B cell (primary cell): ENCODE data around the gene PAM. TPM values are rescaled to one million over a fixed set of nuclear protein-coding genes. Genes with fewer than 3 reads are reported as not detected.
A peak's percentile ranks its signal among the peaks of the same experiment; 100 is the strongest.

Source experiments
- ATAC-seq: fragments of 200-7000 bp; cut with Tn5 transposase; one replicate; pipeline ENCODE4 v1.10.0; 2021; ENCODE audit warnings: low read depth, mild to moderate bottlenecking, moderate number of reproducible peaks, moderate library complexity
- CTCF ChIA-PET: fragments of 350-600 bp; sonication (Branson Sonifier 250); formaldehyde crosslinking; loops from one replicate; lab custom pipeline; 2021; ENCODE audit warnings: antibody characterized with exemption, inconsistent platforms; lab: Charles Lee
- POLR2A ChIA-PET: fragments of 350-600 bp; sonication (Branson Sonifier 250); formaldehyde crosslinking; loops from one replicate; lab custom pipeline; 2021; ENCODE audit warnings: antibody characterized with exemption; lab: Charles Lee
- DNase-seq: peaks from one replicate; pipeline ENCODE4 v3.0.0; 2013
- H2AFZ ChIP-seq: 2 replicates; pipeline ENCODE4 v1.6.1; 2012; ENCODE audit warnings: mild to moderate bottlenecking, low read depth, low read length; ENCODE audit not compliant: insufficient read depth, poor library complexity, severe bottlenecking
- H3K27ac ChIP-seq, 2 donors: 1 replicate in 1 of 2; 2 replicates in 1 of 2; pipeline ENCODE4 v1.5.1; 2012 to 2013; ENCODE audit warnings: low read length in 2 of 2, mild to moderate bottlenecking in 2 of 2, moderate library complexity in 1 of 2
- H3K27me3 ChIP-seq, 4 experiments: fragments of 200-600 bp in 1 of 4; sonication (generic) in 1 of 4; replicated peaks in 1 of 4; 1 replicate in 2 of 4; 2 replicates in 2 of 4; pipeline versions ENCODE4 v1.6.1 to v1.7.0; 2013 to 2016; ENCODE audit warnings: low read length in 3 of 4, mild to moderate bottlenecking in 2 of 4, mixed read lengths in 1 of 4, moderate library complexity in 1 of 4; ENCODE audit not compliant: insufficient read depth in 4 of 4, control insufficient read depth in 3 of 4; ENCODE audit errors: control extremely low read depth in 1 of 4
- H3K36me3 ChIP-seq, 2 experiments: replicated peaks in 1 of 2; 1 replicate in 1 of 2; 2 replicates in 1 of 2; pipeline versions ENCODE4 v1.6.1 to v1.7.1; 2013; ENCODE audit warnings: low read length in 1 of 2; ENCODE audit not compliant: insufficient read depth in 2 of 2, control insufficient read depth in 1 of 2; ENCODE audit errors: control extremely low read depth in 1 of 2, extremely low read depth in 1 of 2
- H3K4me1 ChIP-seq, 2 donors: fragments of 200-600 bp in 1 of 2; sonication (generic) in 1 of 2; 1 replicate in 1 of 2; 2 replicates in 1 of 2; pipeline versions ENCODE4 v1.5.1 to v1.6.1; 2013 to 2017; ENCODE audit warnings: low read length in 2 of 2; ENCODE audit not compliant: control insufficient read depth in 2 of 2, insufficient read depth in 2 of 2
- H3K4me2 ChIP-seq: replicated peaks from 2 replicates; pipeline ENCODE3; 2012; ENCODE audit warnings: mild to moderate bottlenecking, low read depth, low read length; ENCODE audit not compliant: poor library complexity, severe bottlenecking
- H3K4me3 ChIP-seq, 5 experiments: fragments of 200-600 bp in 1 of 5; sonication (generic) in 1 of 5; 1 replicate in 3 of 5; 2 replicates in 2 of 5; pipeline versions ENCODE4 v1.5.1 to v1.7.0; 2011 to 2016; ENCODE audit warnings: low read length in 4 of 5, mild to moderate bottlenecking in 4 of 5, low read depth in 2 of 5, control low read depth in 1 of 5, moderate library complexity in 1 of 5; ENCODE audit not compliant: insufficient read depth in 1 of 5; ENCODE audit errors: control extremely low read depth in 1 of 5, extremely low read depth in 1 of 5
- H3K79me2 ChIP-seq: fragments of 200-600 bp; sonication (generic); one replicate; pipeline ENCODE4 v1.6.0; 2016; ENCODE audit warnings: low read length; ENCODE audit not compliant: control insufficient read depth, insufficient read depth
- H3K9ac ChIP-seq: fragments of 200-600 bp; sonication (generic); 2 replicates; pipeline ENCODE4 v1.6.1; 2017; ENCODE audit warnings: mild to moderate bottlenecking, low read length, moderate library complexity
- H3K9me3 ChIP-seq, 3 donors: one replicate each; pipeline versions ENCODE4 v1.6.1 to v1.7.1; 2013; ENCODE audit warnings: low read length in 2 of 3; ENCODE audit not compliant: control insufficient read depth in 2 of 3, insufficient read depth in 1 of 3; ENCODE audit errors: control extremely low read depth in 1 of 3
- H4K20me1 ChIP-seq: 2 replicates; pipeline ENCODE4 v1.6.0; 2012; ENCODE audit warnings: mild to moderate bottlenecking, low read length; ENCODE audit not compliant: insufficient read depth, control insufficient read depth, poor library complexity, severe bottlenecking
- H3K27ac Mint-ChIP-seq: one replicate; pipeline ENCODE4 v1.8.0; 2021; ENCODE audit warnings: mixed read lengths
- H3K27me3 Mint-ChIP-seq: one replicate; pipeline ENCODE4 v1.8.0; 2021; ENCODE audit warnings: mixed read lengths
- H3K4me1 Mint-ChIP-seq: one replicate; pipeline ENCODE4 v1.8.0; 2021; ENCODE audit warnings: mixed read lengths
- H3K4me3 Mint-ChIP-seq: one replicate; pipeline ENCODE4 v1.8.0; 2021; ENCODE audit warnings: mixed read lengths
- H3K9me3 Mint-ChIP-seq: one replicate; pipeline ENCODE4 v1.8.0; 2022; ENCODE audit warnings: mixed read lengths; ENCODE audit not compliant: insufficient read depth
- CTCF ChIP-seq: fragments of 200-600 bp; IDR thresholded peaks from one replicate; pipeline ENCODE4 v1.8.0; 2022; ENCODE audit warnings: antibody characterized with exemption, mild to moderate bottlenecking
- EZH2 ChIP-seq: IDR thresholded peaks from 2 replicates; pipeline ENCODE4 v1.6.1; 2012; ENCODE audit warnings: borderline replicate concordance, low read depth, mild to moderate bottlenecking, moderate library complexity, low read length; ENCODE audit not compliant: insufficient read depth, poor library complexity, severe bottlenecking
- WGBS: methylation state at CpG from one replicate; pipeline ENCODE4 v1.1.5; 2013; ENCODE audit warnings: missing lambda C conversion rate; ENCODE audit not compliant: insufficient coverage; 5-methylcytosine and 5-hydroxymethylcytosine counted together
- intact Hi-C: fragments of 100-400 bp; cut with micrococcal nuclease; formaldehyde crosslinking; loops from one replicate; pipeline ENCODE4 v1.10.0; 2022
- polyA plus RNA-seq: library from polyadenylated mRNA; depleted of rRNA; stranded (reverse); fragments of >200 nt; gene quantifications from 2 replicates; pipeline ENCODE4 v1.2.3, GENCODE V29; 2012
- total RNA-seq, 2 donors: library from RNA; stranded (reverse); fragments of 120-200 nt in 1 of 2; gene quantifications; 1 replicate in 1 of 2; 2 replicates in 1 of 2; pipeline versions ENCODE4 v1.2.3 to v1.2.4, GENCODE V29; 2013 to 2022

Gene PAM
- total and polyA plus RNA-seq, 2 donors (not counting 1 experiment from before 2014, with no cell fraction given), result 1.00 to 34.8 TPM

- Histone ChIP-seq H3K4me2 (no peak overlapping the region), H4K20me1 (no peaks in the 10 kb centered on the region), H3K27me3 (no peaks in the 10 kb centered on the region), H3K4me3 (no peak overlapping the region), H3K9ac (no peak overlapping the region), H2AFZ (no peak overlapping the region), H3K27ac (no peak overlapping the region), H3K79me2 (no peaks in the 10 kb centered on the region), H3K36me3 (no peaks in the 10 kb centered on the region), H3K4me1 (no peaks in the 10 kb centered on the region), H3K9me3 (no peaks in the 10 kb centered on the region)
- ChIA-PET POLR2A (no interaction called here), CTCF (no interaction called here)
- 54% methylated on average over 3 of the region's 6 CpGs for WGBS
- TF ChIP-seq EZH2 (no peak), CTCF (no peak)
- DNase-seq (no peak), ATAC-seq (peak; percentile 47)
- H3K4me1 Mint-ChIP-seq, result peaks cover 14% of the 10 kb centered on the region
- H3K9me3 Mint-ChIP-seq, result no peaks in the 10 kb centered on the region
- H3K27ac Mint-ChIP-seq, result no peak overlapping the region
- H3K27me3 Mint-ChIP-seq, result no peaks in the 10 kb centered on the region
- intact Hi-C loops, result loop anchor here (10.0 kb wide), 1 partner anchor 218 kb away; no protein-coding TSS in a partner anchor
- no peak overlapping the region for H3K4me3 Mint-ChIP-seq
These were observed 47.8 kb downstream of the PAM start for GRCh38 chr5:102802708-102803458.

DNA sequence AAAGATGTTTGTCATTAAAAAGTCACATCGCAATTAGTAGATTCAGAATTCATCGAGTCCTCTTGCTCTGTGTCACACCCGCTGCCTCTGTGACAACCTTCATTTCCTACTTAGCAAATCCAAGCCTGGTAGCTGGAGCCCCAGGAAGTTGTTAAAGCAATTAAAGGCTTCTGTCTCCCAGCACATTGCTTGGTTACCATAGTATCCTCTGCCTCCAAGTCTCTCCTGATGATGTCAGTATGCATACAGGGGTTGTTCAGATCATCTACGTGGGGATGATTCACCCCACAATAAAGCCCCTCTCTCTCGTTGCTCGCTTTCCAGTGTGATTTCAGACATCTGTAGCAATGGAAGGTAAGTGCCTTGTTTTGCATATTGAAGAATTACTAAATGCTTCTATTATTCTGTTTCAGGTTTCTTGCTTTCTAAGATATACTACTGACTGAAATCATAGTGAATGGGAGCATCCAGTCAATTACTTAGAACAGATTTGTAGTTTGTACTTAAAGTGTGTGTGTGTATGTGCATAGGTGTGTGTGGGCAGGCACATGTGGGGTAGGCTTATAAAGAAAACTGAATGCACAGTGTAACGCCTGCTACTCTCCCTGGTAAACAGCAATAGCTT, 52.9 kb downstream of the PAM start:
- Histone ChIP-seq H2AFZ (no peak overlapping the region), H3K9ac (no peak overlapping the region), H3K36me3 (no peaks in the 10 kb centered on the region), H3K4me2 (no peak overlapping the region), H3K4me3 (no peak overlapping the region), H3K79me2 (no peaks in the 10 kb centered on the region), H3K27ac (no peak overlapping the region), H4K20me1 (no peaks in the 10 kb centered on the region), H3K27me3 (no peaks in the 10 kb centered on the region), H3K9me3 (no peaks in the 10 kb centered on the region), H3K4me1 (no peaks in the 10 kb centered on the region)
- Mint-ChIP-seq H3K27ac (no peak overlapping the region), H3K4me1 (no peaks in the 10 kb centered on the region), H3K4me3 (no peak overlapping the region), H3K9me3 (no peaks in the 10 kb centered on the region), H3K27me3 (no peaks in the 10 kb centered on the region)
- TF ChIP-seq EZH2 (no peak), CTCF (no peak)
- ATAC-seq (no peak), DNase-seq (no peak)
- POLR2A ChIA-PET, result no interaction called here
- CTCF ChIA-PET, result interaction anchor here (1.6 kb wide), 1 partner anchor 18 kb away, joined by 3 read pairs; no protein-coding TSS in a partner anchor
- WGBS, result 68% methylated on average over 3 of the region's 7 CpGs
- intact Hi-C loops, result loop anchor here (10.0 kb wide), 1 partner anchor 223 kb away; no protein-coding TSS in a partner anchor
